Body of pancreas (tissue), 4 donors: ENCODE measurements around the gene KCNA3. TPM values are rescaled to one million over a fixed set of nuclear protein-coding genes. Genes with fewer than 3 reads are reported as not detected.

Experiments used
- ATAC-seq: fragments of 150-250 bp; one replicate; pipeline ENCODE4 v1.9.1; 2016
- DNase-seq, 4 donors: peaks; one replicate each; pipeline ENCODE4 v3.0.0-alpha.2; 2019
- H3K27ac ChIP-seq, 4 donors: fragments of 200-600 bp; sonication (generic); 1 replicate in 3 of 4; 2 replicates in 1 of 4; pipeline versions ENCODE4 v1.5.1 to v1.6.1; 2016 to 2019; ENCODE audit warnings: mild to moderate bottlenecking in 1 of 4, mixed read lengths in 1 of 4, moderate library complexity in 1 of 4
- H3K27me3 ChIP-seq, 2 donors: fragments of 200-600 bp; sonication (generic); one replicate each; pipeline ENCODE4 v1.6.0; 2016; ENCODE audit warnings: mild to moderate bottlenecking in 1 of 2
- H3K36me3 ChIP-seq, 2 donors: fragments of 200-600 bp; sonication (generic); replicated peaks in 1 of 2; 2 replicates each; pipeline ENCODE4 v1.5.1; 2016; ENCODE audit warnings: low read depth in 2 of 2; ENCODE audit not compliant: insufficient read depth in 1 of 2
- H3K4me1 ChIP-seq: fragments of 200-600 bp; sonication (generic); one replicate; pipeline ENCODE4 v1.6.0; 2016
- H3K4me3 ChIP-seq, 2 donors: fragments of 200-600 bp; sonication (generic); 1 replicate in 1 of 2; 2 replicates in 1 of 2; pipeline ENCODE4 v1.5.1; 2016 to 2019
- H3K9me3 ChIP-seq, 3 donors: fragments of 200-600 bp; sonication (generic); 1 replicate in 2 of 3; 2 replicates in 1 of 3; pipeline ENCODE4 v1.5.1; 2016
- CTCF ChIP-seq, 7 experiments: fragments of 450-650 bp in 4 of 7; fragments of 200-600 bp in 3 of 7; sonication (generic) in 3 of 7; IDR thresholded peaks; one replicate each; pipeline ENCODE4 v1.5.1; 2016 to 2019; ENCODE audit warnings: antibody characterized with exemption in 7 of 7
- POLR2A ChIP-seq, 3 donors: fragments of 450-650 bp; IDR thresholded peaks; one replicate each; pipeline ENCODE4 v1.6.1; 2016; ENCODE audit warnings: antibody characterized with exemption in 3 of 3, mild to moderate bottlenecking in 2 of 3
- WGBS, 2 donors: methylation state at CpG; one replicate each; pipeline ENCODE4 v1.1.5; 2017; 5-methylcytosine and 5-hydroxymethylcytosine counted together
- intact Hi-C: fragments of 100-400 bp; cut with DNase I; formaldehyde crosslinking; loops from one replicate; pipeline ENCODE4 v1.15.1; 2023
- total RNA-seq, 2 donors: library from RNA; depleted of rRNA; stranded (reverse); fragments of >200 nt; gene quantifications; one replicate each; pipeline ENCODE4 v1.1.0, GENCODE V29; 2016

Gene KCNA3
- total RNA-seq, 2 donors from 2014 or later, result 1.3 to 2.3 TPM

DNA sequence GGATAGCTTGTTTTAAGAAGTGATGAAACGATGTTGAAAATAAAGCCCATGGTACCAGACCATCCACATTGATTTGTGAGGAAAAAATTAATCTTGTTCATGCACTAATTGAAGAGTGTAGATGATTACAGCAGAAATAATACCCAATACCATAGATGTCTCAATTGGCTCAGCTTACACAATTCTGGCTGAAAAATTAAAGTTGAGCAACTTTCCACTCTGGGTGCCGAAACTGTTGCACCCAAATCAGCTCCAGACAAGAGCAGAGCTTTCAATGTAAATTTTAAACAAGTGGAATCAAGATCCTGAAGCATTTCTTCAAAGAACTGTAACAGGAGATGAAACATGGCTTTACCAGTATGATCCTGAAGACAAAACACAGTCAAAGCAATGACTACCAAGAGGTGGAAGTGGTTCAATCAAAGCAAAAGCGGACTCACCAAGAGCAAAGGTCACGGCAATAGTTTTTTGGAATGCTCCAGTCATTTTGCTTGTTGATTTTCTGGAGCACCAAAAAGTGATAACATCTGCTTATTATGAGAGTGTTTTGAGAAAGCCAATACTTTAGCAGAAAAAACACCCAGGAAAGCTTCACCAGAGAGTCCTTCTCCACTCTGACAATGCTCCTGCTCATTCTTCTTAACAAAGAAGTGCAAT lies 16.1 kb upstream of the KCNA3 start:
- intact Hi-C loops, result no loop called here
- ATAC-seq (no peak), DNase-seq (no peak)
- H3K27me3 ChIP-seq, result no peaks in the 10 kb centered on the region
- H3K27ac ChIP-seq, result no peak overlapping the region
- H3K36me3 ChIP-seq, result no peaks in the 10 kb centered on the region
- 65 to 69% methylated on average over 4 of the region's 4 CpGs for WGBS, 2 donors
- H3K9me3 ChIP-seq, result no peaks in the 10 kb centered on the region
- H3K4me3 ChIP-seq, result no peak overlapping the region
- TF ChIP-seq CTCF (IDR thresholded peaks at IDR 0.05) (no peak), POLR2A (IDR thresholded peaks at IDR 0.05) (no peak)
- no peaks in the 10 kb centered on the region for H3K4me1 ChIP-seq

- Histone ChIP-seq H3K4me1 (no peaks in the 10 kb centered on the region), H3K4me3 (no peak overlapping the region), H3K36me3 (no peaks in the 10 kb centered on the region), H3K27ac (no peak overlapping the region), H3K27me3 (no peaks in the 10 kb centered on the region), H3K9me3 (no peaks in the 10 kb centered on the region)
- no peak for ATAC-seq
- DNase-seq, result no peak
- TF ChIP-seq POLR2A (IDR thresholded peaks at IDR 0.05) (no peak), CTCF (IDR thresholded peaks at IDR 0.05) (no peak)
- intact Hi-C loops, result no loop called here
Observed at GRCh38 chr1:110689868-110690267, 15.1 kb upstream of the KCNA3 start.

DNA sequence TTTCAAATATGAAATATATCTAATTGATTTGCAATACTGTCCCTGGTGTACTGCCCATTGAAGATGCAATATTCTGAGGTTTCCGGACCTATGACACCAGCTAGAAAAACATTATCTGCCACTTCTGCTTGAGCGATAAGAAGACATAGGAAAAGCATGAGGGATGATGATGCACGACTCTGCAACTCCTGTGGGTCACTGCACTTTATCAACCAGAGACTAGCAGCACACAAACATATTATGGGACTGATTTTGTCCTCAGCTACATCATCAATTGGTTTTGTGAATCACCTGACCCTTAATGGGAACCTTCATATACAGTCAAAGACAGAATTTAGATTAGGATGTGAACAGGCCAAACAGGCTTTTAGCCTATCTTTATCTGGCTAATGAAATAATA lies 13.8 kb upstream of the KCNA3 start:
- no peak overlapping the region for H3K27ac ChIP-seq
- no peak overlapping the region for H3K4me3 ChIP-seq
- 67 to 77% methylated on average over 3 of the region's 3 CpGs for WGBS, 2 donors
- no peak for DNase-seq
- H3K9me3 ChIP-seq, result no peaks in the 10 kb centered on the region
- ATAC-seq, result no peak
- intact Hi-C loops, result no loop called here
- H3K36me3 ChIP-seq, result no peaks in the 10 kb centered on the region
- H3K27me3 ChIP-seq, result no peaks in the 10 kb centered on the region
- TF ChIP-seq CTCF (IDR thresholded peaks at IDR 0.05) (no peak), POLR2A (IDR thresholded peaks at IDR 0.05) (no peak)
- no peaks in the 10 kb centered on the region for H3K4me1 ChIP-seq

DNA sequence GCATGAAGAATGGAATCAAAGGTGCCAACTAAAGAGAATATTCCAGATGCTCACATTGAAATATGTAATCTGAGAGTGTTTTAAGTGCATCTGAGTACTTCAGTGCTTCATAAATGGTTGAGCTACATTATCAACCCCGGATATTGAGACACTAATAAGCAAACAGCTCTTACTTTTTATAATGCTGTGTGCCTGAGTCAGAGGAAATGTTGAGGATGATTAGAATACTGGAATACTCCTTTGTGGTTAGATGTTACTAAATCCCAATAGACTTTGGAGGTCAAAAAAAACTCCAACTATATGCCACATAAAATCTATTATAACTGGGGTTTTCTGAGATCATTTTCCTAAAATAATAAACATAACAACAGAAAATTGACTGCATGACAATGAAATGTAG lies 12.5 kb upstream of the KCNA3 start:
- Histone ChIP-seq H3K36me3 (no peaks in the 10 kb centered on the region), H3K9me3 (no peaks in the 10 kb centered on the region), H3K4me1 (no peaks in the 10 kb centered on the region), H3K27me3 (no peaks in the 10 kb centered on the region), H3K27ac (no peak overlapping the region), H3K4me3 (no peak overlapping the region)
- no peak for TF ChIP-seq CTCF (IDR thresholded peaks at IDR 0.05)
- no peak for TF ChIP-seq POLR2A (IDR thresholded peaks at IDR 0.05)
- 48 to 50% methylated on average over 1 of the region's 1 CpG for WGBS, 2 donors
- DNase-seq, result no peak
- intact Hi-C loops, result no loop called here
- ATAC-seq, result no peak

GRCh38 chr1:110686188-110686587 lies 11.4 kb upstream of the KCNA3 start:
- intact Hi-C loops, result no loop called here
- DNase-seq, result no peak
- no peak overlapping the region for H3K27ac ChIP-seq
- H3K36me3 ChIP-seq, result no peaks in the 10 kb centered on the region
- H3K9me3 ChIP-seq, result no peaks in the 10 kb centered on the region
- TF ChIP-seq CTCF (IDR thresholded peaks at IDR 0.05), result no peak
- TF ChIP-seq POLR2A (IDR thresholded peaks at IDR 0.05), result no peak
- no peak overlapping the region for H3K4me3 ChIP-seq
- 80 to 83% methylated on average over 4 of the region's 4 CpGs for WGBS, 2 donors
- no peaks in the 10 kb centered on the region for H3K27me3 ChIP-seq
- ATAC-seq, result no peak
- H3K4me1 ChIP-seq, result no peaks in the 10 kb centered on the region
